ENCODE data around the gene CFAP45.

- TF ChIP-seq CTCF (IDR thresholded peaks at IDR 0.05) = no peak
- TF ChIP-seq EZH2 (IDR thresholded peaks at IDR 0.05; ENCODE audit: borderline replicate concordance, insufficient read depth, low read depth, low read length, poor library complexity, severe bottlenecking) = no peak
Measured at GRCh38 chr1:159913451-159914192, 13.7 kb upstream of the CFAP45 start.
